BJ (cell line): ENCODE data around the gene SNIP1. TPM values are rescaled to one million over a fixed set of nuclear protein-coding genes. Genes with fewer than 3 reads are reported as not detected.

Experiments
- CTCF ChIA-PET: fragments of 350-600 bp; formaldehyde crosslinking; extraction: SDS; loops from one replicate; lab custom pipeline; 2021; ENCODE audit warnings: antibody characterized with exemption, inconsistent platforms; lab: Yijun Ruan, JAX
- POLR2A ChIA-PET: fragments of 300-600 bp; sonication (Branson Sonifier 250); formaldehyde crosslinking; extraction: SDS; loops from one replicate; lab custom pipeline; 2021; ENCODE audit warnings: antibody characterized with exemption; lab: Charles Lee
- DNase-seq: peaks from one replicate; pipeline ENCODE4 v3.0.0-alpha.2; 2011; ENCODE audit warnings: low read depth
- H3K27me3 ChIP-seq: 2 replicates; pipeline ENCODE4 v1.6.0; 2011; ENCODE audit warnings: low read length; ENCODE audit not compliant: control insufficient read depth, insufficient read depth
- H3K36me3 ChIP-seq: 2 replicates; pipeline ENCODE4 v1.5.1; 2011; ENCODE audit warnings: low read length; ENCODE audit not compliant: control insufficient read depth, insufficient read depth
- H3K4me3 ChIP-seq: 2 replicates; pipeline ENCODE4 v1.5.1; 2011; ENCODE audit warnings: low read depth, mild to moderate bottlenecking, control low read depth, low read length
- polyA plus RNA-seq: library from polyadenylated mRNA; depleted of rRNA; stranded (reverse); fragments of >200 nt; gene quantifications from 2 replicates; pipeline ENCODE4 v1.2.3, GENCODE V29; 2011
- TF ChIP-seq, protein P1 (sequence below): IDR thresholded peaks from 2 replicates; pipeline ENCODE4 v1.5.1; 2011; ENCODE audit warnings: low read depth, mild to moderate bottlenecking, control low read depth, inconsistent platforms, low read length, moderate library complexity; ENCODE audit not compliant: insufficient read depth

Gene SNIP1
- polyA plus RNA-seq, 1 experiment: 5.8 TPM

DNA sequence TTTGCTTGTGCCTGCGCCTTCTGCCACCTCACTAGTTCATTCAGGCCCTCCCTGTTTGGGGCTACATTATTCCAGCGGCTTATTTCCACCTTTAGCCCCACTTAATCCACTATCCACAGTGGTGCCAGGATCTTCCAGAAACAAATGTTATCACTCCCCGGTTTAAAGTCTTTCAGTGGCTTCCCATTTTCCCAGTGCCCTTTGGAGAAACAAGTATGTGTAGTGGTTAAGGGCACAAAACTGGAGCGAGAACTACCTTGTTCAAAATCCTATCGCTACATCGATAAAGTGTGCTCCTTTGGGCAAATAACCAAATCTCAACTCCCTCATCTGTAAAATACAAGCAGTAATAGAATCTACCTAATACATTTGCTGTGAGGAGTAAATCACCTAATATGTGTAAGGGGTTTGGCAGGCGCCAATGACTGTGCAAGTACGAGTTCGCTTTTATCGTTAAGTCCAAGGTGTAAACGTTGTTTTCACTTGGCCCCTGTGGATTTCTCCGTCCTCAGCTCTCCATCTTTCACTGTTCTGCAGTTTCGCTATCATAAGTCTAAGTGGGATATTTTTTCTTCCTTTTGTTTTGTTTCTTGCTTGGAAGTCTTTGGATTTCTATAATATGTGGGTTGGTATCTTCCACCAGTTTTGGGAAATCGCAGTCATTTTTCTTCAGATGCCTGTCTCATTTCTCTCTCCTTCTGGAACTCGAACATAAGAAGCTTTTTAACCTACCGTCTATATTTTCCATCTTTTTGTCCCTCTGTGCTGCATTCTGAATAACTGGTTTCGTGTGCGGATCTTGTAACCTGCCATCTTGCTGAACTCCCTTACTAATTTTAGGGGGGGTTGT is 38.7 kb downstream of the SNIP1 start:
- POLR2A ChIA-PET: interaction anchor here (1.2 kb wide), 1 partner anchor 40 kb away, joined by 5 read pairs; no protein-coding TSS in a partner anchor
- CTCF ChIA-PET: interaction anchor here (0.7 to 4.8 kb wide), 21 partner anchors 9 to 177 kb away, joined by 3 to 35 read pairs (median 5); partner anchors contain the start of genes CDCA8 and DNALI1
- Histone ChIP-seq H3K27me3 (no peaks in the 10 kb centered on the region), H3K36me3 (0 out of 2 replicates have a peak, but pooled peaks cover 1% of the 10 kb centered on the region), H3K4me3 (peak overlapping the region; percentile 82)
- TF ChIP-seq, protein P1, sequence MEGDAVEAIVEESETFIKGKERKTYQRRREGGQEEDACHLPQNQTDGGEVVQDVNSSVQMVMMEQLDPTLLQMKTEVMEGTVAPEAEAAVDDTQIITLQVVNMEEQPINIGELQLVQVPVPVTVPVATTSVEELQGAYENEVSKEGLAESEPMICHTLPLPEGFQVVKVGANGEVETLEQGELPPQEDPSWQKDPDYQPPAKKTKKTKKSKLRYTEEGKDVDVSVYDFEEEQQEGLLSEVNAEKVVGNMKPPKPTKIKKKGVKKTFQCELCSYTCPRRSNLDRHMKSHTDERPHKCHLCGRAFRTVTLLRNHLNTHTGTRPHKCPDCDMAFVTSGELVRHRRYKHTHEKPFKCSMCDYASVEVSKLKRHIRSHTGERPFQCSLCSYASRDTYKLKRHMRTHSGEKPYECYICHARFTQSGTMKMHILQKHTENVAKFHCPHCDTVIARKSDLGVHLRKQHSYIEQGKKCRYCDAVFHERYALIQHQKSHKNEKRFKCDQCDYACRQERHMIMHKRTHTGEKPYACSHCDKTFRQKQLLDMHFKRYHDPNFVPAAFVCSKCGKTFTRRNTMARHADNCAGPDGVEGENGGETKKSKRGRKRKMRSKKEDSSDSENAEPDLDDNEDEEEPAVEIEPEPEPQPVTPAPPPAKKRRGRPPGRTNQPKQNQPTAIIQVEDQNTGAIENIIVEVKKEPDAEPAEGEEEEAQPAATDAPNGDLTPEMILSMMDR: no peak
- DNase-seq: no peak

DNA sequence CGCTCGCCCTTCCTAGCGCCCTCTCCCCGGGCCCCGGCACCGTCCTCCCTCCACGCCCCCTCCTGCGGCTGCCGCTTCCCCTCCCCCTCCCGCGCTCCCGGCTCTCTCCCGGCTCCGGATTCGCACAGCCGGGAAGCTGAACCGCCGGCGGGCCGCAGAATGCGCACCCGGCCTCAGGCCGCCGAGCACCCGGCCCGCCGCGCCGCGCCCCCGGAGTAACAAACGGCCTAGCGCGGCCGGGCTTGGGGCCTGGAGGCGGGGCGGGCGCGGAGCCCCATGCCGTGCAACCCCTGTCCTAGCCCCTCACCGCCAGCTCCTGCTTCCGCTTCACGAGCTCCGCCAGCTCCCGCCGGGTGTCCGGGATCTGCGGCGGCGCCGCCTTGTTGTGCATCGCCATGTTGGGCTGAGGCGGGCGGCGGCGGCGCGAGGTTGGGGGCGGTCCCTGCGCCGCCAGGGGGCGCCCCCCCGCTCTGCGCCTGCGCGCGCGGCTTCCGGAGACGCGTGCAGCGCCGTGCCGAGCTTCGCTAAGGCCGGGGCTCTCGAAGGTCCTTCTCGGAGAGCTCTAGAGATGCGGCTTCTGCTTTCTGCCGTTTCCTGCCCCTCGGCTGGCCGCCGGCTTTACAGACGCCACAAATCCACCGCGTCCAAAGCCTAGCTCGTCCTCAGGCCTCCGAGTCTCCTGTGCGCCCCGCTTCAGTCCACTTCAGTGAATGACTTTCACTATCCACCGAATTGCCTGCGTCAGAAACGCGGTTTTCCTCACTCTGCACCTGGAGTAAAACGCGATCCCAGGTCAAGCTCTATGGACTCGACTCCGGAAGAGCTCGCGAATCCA is 39.5 kb downstream of the SNIP1 start, which contains the start of gene MEAF6:
TSS of gene MEAF6 (minus strand) at position 417 of the 835 bp plus-strand sequence. CDS start at position 397, 20 bp downstream.
- Histone ChIP-seq H3K36me3 (0 out of 2 replicates have a peak, but pooled peaks cover 1% of the 10 kb centered on the region), H3K4me3 (peak within 1 kb of the TSS; percentile 82), H3K27me3 (no peaks in the 10 kb centered on the region)
- POLR2A ChIA-PET: interaction anchor here (0.6 to 1.2 kb wide), 2 partner anchors 29 to 39 kb away, joined by 5 read pairs; no protein-coding TSS in a partner anchor
- CTCF ChIA-PET: interaction anchor here (0.6 to 4.8 kb wide), 27 partner anchors 9 to 819 kb away, joined by 3 to 35 read pairs (median 5); partner anchors contain the start of genes CDCA8, DNALI1 and SNIP1
- DNase-seq: no peak
- TF ChIP-seq, protein P1: no peak

DNA sequence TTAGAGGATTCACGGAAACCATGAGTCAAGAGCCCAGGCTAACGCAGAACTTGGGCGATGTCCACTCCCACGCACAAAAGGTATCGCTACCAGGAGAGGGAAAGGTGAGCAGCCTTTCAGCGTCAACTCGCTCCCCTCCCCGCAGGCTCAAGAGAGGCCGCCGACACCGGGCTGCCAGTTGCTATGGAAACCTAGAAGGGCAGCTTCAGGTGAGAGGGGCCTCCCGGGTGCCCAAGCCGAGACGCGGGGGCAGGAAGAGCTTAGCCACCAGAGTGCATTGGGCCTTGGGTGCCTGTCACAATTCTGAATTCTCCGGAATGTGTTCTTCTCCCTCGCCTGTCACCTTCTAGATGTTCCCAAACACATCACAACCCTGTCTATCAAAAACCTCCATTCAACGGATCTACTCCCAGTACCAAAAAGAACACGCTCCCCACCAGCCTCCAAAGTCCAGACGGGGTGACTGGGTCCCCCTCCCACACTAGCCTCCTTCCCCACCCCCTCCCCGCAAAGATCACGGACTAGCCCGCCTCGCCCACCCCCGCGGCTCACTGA is 40.2 kb downstream of the SNIP1 start:
- TF ChIP-seq, protein P1: no peak
- CTCF ChIA-PET: interaction anchor here (0.6 to 4.8 kb wide), 22 partner anchors 8 to 819 kb away, joined by 3 to 35 read pairs (median 5); partner anchors contain the start of genes CDCA8, DNALI1 and SNIP1
- H3K27me3 ChIP-seq: no peaks in the 10 kb centered on the region
- POLR2A ChIA-PET: no interaction called here
- peaks cover 5% of the 10 kb centered on the region; the same call in 1 of the 2 replicates for H3K36me3 ChIP-seq
- H3K4me3 ChIP-seq: peak overlapping the region; percentile 82
- no peak for DNase-seq

DNA sequence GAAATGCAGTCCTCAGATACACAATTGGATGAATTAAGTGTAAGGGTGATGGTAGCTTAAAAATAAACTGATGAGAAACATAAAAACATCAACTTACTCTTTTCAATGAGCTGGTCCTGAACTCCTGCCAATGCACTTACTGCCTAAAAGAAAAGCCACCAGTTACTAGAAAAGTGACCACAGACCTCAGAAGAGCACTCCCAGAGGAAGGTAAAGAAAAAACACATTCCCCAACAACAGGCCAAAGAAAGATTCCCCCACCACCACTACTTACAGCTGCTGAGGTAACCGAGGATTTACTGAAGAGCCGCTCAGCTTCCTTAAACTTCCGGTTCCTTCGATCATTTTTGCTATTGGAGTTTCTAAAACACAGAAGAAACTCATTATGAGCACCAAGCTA is 44.9 kb downstream of the SNIP1 start:
- CTCF ChIA-PET: interaction anchor here (1.2 to 3.0 kb wide), 7 partner anchors 10 to 173 kb away, joined by 3 to 17 read pairs (median 4); no protein-coding TSS in a partner anchor
- POLR2A ChIA-PET: no interaction called here

More for the DNA sequence above, 44.9 kb downstream of the SNIP1 start:
- Histone ChIP-seq H3K27me3 (no peaks in the 10 kb centered on the region), H3K36me3 (peaks cover 10% of the 10 kb centered on the region), H3K4me3 (no peak overlapping the region)
- TF ChIP-seq, protein P1: 0 out of 2 replicates have a peak, but pooled peaks have one; percentile 26
- no peak for DNase-seq
